Thyroid gland (tissue), 4 donors: Measurements from ENCODE around the gene DRC3.

Source experiments
- POLR2A ChIP-seq, 2 donors: fragments of 450-650 bp; IDR thresholded peaks; one replicate each; pipeline ENCODE4 v1.6.1; 2017; ENCODE audit warnings: antibody characterized with exemption in 2 of 2, mild to moderate bottlenecking in 2 of 2, moderate library complexity in 1 of 2
- TF ChIP-seq, protein P1 (sequence below), 6 experiments: fragments of 200-600 bp in 3 of 6; fragments of 450-650 bp in 3 of 6; sonication (generic) in 3 of 6; IDR thresholded peaks; one replicate each; pipeline ENCODE4 v1.5.1; 2016 to 2019; ENCODE audit warnings: antibody characterized with exemption in 6 of 6, mild to moderate bottlenecking in 2 of 6, inconsistent platforms in 1 of 6, moderate library complexity in 1 of 6

DNA sequence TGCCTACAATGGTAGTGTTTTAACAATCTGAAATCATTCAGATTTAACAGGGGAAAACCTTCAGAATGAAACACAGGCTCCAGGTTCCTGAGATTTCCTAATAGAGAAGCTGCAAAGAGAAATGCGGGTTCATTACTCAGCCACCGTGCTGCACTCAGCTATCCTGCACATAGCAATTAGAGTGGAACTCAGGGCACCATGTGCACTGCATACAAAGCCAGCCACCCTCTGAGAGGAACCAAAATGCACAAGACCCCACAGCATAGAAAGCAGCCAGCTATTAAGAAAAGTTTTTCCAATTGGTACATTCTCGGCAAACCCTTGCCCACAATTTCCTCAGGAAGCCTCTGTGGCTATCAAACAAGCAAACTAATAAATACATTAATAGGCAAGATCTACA is 37.9 kb upstream of the DRC3 start:
- TF ChIP-seq, protein P1, sequence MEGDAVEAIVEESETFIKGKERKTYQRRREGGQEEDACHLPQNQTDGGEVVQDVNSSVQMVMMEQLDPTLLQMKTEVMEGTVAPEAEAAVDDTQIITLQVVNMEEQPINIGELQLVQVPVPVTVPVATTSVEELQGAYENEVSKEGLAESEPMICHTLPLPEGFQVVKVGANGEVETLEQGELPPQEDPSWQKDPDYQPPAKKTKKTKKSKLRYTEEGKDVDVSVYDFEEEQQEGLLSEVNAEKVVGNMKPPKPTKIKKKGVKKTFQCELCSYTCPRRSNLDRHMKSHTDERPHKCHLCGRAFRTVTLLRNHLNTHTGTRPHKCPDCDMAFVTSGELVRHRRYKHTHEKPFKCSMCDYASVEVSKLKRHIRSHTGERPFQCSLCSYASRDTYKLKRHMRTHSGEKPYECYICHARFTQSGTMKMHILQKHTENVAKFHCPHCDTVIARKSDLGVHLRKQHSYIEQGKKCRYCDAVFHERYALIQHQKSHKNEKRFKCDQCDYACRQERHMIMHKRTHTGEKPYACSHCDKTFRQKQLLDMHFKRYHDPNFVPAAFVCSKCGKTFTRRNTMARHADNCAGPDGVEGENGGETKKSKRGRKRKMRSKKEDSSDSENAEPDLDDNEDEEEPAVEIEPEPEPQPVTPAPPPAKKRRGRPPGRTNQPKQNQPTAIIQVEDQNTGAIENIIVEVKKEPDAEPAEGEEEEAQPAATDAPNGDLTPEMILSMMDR (IDR thresholded peaks at IDR 0.05), result no peak
- no peak for TF ChIP-seq POLR2A (IDR thresholded peaks at IDR 0.05)
